Activated naive CD4-positive, alpha-beta T cell treated with anti-CD3 and anti-CD28 coated beads for 36 hours (primary cell): ENCODE data around the gene DQX1. TPM values are rescaled to one million over a fixed set of nuclear protein-coding genes. Genes with fewer than 3 reads are reported as not detected.
A peak's percentile ranks its signal among the peaks of the same experiment; 100 is the strongest.

Experiments used
- CTCF ChIA-PET: fragments of 350-600 bp; sonication (Branson Sonifier 250); formaldehyde crosslinking; loops from one replicate; lab custom pipeline; 2021; ENCODE audit warnings: antibody characterized with exemption; lab: Charles Lee
- DNase-seq: peaks from one replicate; pipeline ENCODE4 v3.0.0-alpha.2; 2020
- H3K27ac Mint-ChIP-seq: one replicate; pipeline ENCODE4 v1.8.0; 2021; ENCODE audit warnings: mild to moderate bottlenecking, mixed read lengths
- H3K27me3 Mint-ChIP-seq: one replicate; pipeline ENCODE4 v1.8.0; 2021; ENCODE audit warnings: low read depth, mixed read lengths
- H3K36me3 Mint-ChIP-seq: one replicate; pipeline ENCODE4 v1.8.0; 2021; ENCODE audit warnings: low read depth, mixed read lengths
- H3K4me1 Mint-ChIP-seq: one replicate; pipeline ENCODE4 v1.8.0; 2021; ENCODE audit warnings: low read depth, mixed read lengths
- H3K4me3 Mint-ChIP-seq: one replicate; pipeline ENCODE4 v1.8.0; 2021; ENCODE audit warnings: mild to moderate bottlenecking, moderate library complexity, mixed read lengths
- H3K9me3 Mint-ChIP-seq: one replicate; pipeline ENCODE4 v1.8.0; 2021; ENCODE audit warnings: mixed read lengths
- intact Hi-C: fragments of 100-400 bp; cut with micrococcal nuclease; formaldehyde crosslinking; loops from one replicate; pipeline ENCODE4 v1.15.1; 2023
- total RNA-seq, 2 experiments: library from RNA; stranded (reverse); gene quantifications; one replicate each; pipeline ENCODE4 v1.2.3, GENCODE V29; 2021

The DQX1 gene
- total RNA-seq, 2 experiments from 2014 or later: 0.10 to 0.45 TPM

- Mint-ChIP-seq H3K27me3 (peaks cover 61% of the 10 kb centered on the region), H3K27ac (no peak overlapping the region), H3K4me1 (peaks cover 18% of the 10 kb centered on the region), H3K9me3 (no peaks in the 10 kb centered on the region), H3K4me3 (peak overlapping the region; percentile 32), H3K36me3 (peaks cover 1% of the 10 kb centered on the region)
- CTCF ChIA-PET: no interaction called here
- intact Hi-C loops: no loop called here
- DNase-seq: peak; percentile 51
These were observed 12.2 kb downstream of the DQX1 start for GRCh38 chr2:74513605-74514367.

DNA sequence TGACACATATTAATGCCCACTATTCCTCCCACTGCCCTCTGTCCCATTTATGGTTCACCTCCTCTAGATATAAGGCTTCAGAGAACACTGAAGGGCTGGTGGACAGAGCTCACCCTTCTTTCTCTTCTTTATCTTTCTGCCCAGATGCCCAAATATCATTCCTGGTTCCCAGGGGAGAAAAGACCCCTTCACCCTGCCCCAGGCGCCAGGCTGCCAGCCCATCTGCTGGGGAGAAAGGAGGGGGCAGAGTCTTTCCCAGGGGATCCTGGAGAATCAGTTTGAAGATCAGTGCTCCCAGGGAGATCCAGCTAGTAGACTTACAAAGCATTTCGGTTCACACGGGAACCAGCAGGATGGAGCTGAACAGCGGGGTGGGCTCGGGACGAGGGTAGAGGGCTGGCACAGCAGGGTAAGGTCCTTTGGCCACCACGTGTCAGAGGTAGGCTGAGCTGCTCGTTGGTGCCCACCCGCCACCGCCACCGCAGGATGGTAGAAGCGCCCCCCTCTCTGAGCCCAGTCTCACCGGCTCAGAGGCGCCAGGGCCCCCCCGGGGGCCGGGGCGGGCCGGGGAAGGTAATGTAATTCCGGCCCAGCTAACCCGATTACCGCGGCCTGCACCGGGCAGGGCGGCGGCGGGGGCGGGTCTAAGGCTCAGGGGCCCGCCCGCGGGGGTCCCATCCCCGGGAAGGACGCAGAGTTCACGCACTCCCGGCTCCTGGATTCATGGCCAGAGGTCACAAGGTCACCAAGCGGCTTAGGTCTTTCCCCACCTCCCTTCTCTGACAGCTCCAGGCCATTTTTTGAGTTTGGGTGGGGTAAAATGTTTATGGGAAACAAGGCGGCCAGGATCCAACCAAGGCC is 13.1 kb downstream of the DQX1 start:
- H3K36me3 Mint-ChIP-seq: peaks cover 1% of the 10 kb centered on the region
- CTCF ChIA-PET: no interaction called here
- no peak overlapping the region for H3K4me3 Mint-ChIP-seq
- H3K4me1 Mint-ChIP-seq: peaks cover 25% of the 10 kb centered on the region
- H3K27me3 Mint-ChIP-seq: peaks cover 55% of the 10 kb centered on the region
- no peak overlapping the region for H3K27ac Mint-ChIP-seq
- intact Hi-C loops: no loop called here
- H3K9me3 Mint-ChIP-seq: no peaks in the 10 kb centered on the region
- DNase-seq: no peak

DNA sequence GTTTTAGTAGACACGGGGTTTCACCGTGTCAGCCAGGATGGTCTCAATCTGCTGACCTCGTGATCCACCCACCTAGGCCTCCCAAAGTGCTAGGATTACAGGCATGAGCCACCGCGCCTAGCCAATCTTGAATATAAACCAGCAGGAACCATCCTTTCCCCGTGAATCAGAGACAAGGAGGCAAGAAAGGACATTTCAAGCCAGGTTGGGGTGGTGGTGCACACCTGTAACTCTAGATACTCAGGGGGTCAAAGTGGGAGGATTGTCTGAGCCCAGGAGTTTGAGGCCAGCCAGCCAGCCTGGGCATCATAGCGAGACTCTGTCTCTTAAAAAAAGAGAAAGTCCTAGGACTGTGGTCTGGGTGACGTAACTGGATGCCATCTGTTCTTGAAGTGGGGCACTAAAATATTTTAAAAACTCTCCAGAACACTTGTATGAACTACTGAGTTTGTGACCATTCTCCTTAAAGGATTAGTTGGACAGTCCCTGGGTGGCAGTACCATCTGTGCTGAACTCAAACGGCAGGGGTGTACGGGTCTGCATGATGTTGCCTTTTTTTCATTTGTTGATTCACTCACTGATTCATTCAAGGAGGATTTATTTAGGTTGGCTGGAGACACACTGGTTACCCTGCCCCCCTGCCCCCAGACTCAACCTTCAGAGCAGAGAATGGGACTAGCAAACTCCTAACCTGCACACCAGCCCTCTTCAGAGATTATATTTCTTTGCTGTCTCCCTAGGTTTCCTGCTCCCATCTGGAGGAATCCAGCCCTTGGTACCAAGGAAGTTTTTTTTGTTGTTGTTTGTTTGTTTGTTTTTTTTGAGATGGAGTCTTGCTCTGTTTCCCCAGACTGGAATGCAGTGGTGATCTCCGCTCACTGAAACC is 14.7 kb downstream of the DQX1 start:
- CTCF ChIA-PET: interaction anchor here (1.3 to 2.2 kb wide), 3 partner anchors 18 to 29 kb away, joined by 6 to 9 read pairs (median 6); partner anchors contain the start of genes AUP1, CCDC142, HTRA2 and TTC31
- Mint-ChIP-seq H3K4me3 (no peak overlapping the region), H3K4me1 (peaks cover 26% of the 10 kb centered on the region), H3K9me3 (no peaks in the 10 kb centered on the region), H3K36me3 (peaks cover 7% of the 10 kb centered on the region), H3K27me3 (peaks cover 42% of the 10 kb centered on the region), H3K27ac (no peak overlapping the region)
- DNase-seq: no peak
- intact Hi-C loops: no loop called here

GRCh38 chr2:74510272-74510671 is 15.8 kb downstream of the DQX1 start:
- Mint-ChIP-seq H3K9me3 (no peaks in the 10 kb centered on the region), H3K27ac (no peak overlapping the region), H3K4me3 (no peak overlapping the region), H3K4me1 (peaks cover 23% of the 10 kb centered on the region), H3K36me3 (peaks cover 13% of the 10 kb centered on the region), H3K27me3 (peaks cover 35% of the 10 kb centered on the region)
- no peak for DNase-seq
- CTCF ChIA-PET: interaction anchor here (1.1 to 2.9 kb wide), 5 partner anchors 19 to 78 kb away, joined by 6 to 14 read pairs (median 7); partner anchors contain the start of genes AUP1, CCDC142, HTRA2 and TTC31
- intact Hi-C loops: no loop called here

DNA sequence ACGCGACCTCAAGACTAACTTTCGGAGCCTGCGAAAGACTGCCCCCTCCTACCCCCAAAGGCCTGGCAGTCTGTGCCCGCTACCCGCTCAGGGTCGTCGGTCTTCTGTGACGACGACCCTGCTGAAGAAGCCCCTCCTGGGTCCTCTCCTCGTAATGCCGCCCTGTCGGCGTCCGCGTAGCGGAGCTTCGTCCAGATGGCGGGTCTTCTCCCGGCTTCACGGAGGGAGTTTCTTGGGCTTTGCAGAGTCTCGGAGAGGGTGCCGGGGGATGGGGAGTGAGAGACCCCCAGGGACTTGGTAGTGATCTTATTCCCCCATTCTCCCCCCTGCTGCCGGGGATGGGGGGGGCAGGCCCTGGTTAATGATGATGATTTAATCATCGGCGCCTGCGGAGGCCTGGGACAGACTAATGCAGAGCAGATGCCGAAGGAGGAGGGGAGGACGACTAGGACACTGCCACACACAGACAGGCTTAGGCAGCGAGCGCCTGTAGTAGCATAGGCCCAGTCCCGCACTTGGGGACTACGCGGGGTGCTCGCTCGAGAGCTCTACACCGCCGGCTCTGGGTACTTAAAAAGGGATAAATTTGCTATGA is 18.0 kb downstream of the DQX1 start:
- no peaks in the 10 kb centered on the region for H3K9me3 Mint-ChIP-seq
- H3K27me3 Mint-ChIP-seq: peaks cover 40% of the 10 kb centered on the region
- peaks cover 36% of the 10 kb centered on the region for H3K4me1 Mint-ChIP-seq
- CTCF ChIA-PET: interaction anchor here (1.1 to 2.9 kb wide), 3 partner anchors 24 to 80 kb away, joined by 3 to 14 read pairs (median 3); partner anchors contain the start of genes CCDC142 and TTC31
- H3K27ac Mint-ChIP-seq: peak overlapping the region; percentile 98
- DNase-seq: peak; percentile 45
- peak overlapping the region; percentile 91 for H3K4me3 Mint-ChIP-seq
- H3K36me3 Mint-ChIP-seq: peaks cover 24% of the 10 kb centered on the region
- intact Hi-C loops: loop anchor here (1.0 to 10.0 kb wide), 9 partner anchors 8 to 447 kb away; partner anchors contain the start of genes AUP1, DOK1, HK2 and HTRA2

GRCh38 chr2:74507145-74507925 is 18.7 kb downstream of the DQX1 start, which contains the start of gene PCGF1:
Gene PCGF1 (minus strand): TSS chr2:74507695. CDS start chr2:74507668, 27 bp downstream.
- H3K36me3 Mint-ChIP-seq: peaks cover 24% of the 10 kb centered on the region
- intact Hi-C loops: loop anchor here (1.0 to 10.0 kb wide), 9 partner anchors 9 to 447 kb away; partner anchors contain the start of genes AUP1, DOK1, HK2 and HTRA2
- H3K4me3 Mint-ChIP-seq: peak within 1 kb of the TSS; percentile 91
- peaks cover 41% of the 10 kb centered on the region for H3K27me3 Mint-ChIP-seq
- H3K27ac Mint-ChIP-seq: peak within 1 kb of the TSS; percentile 98
- peaks cover 40% of the 10 kb centered on the region for H3K4me1 Mint-ChIP-seq
- DNase-seq: peak; percentile 99
- CTCF ChIA-PET: interaction anchor here (1.1 to 1.8 kb wide), 2 partner anchors 26 to 81 kb away, joined by 3 to 14 read pairs; no protein-coding TSS in a partner anchor
- no peaks in the 10 kb centered on the region for H3K9me3 Mint-ChIP-seq

- no peaks in the 10 kb centered on the region for H3K9me3 Mint-ChIP-seq
- no peak for DNase-seq
- intact Hi-C loops: loop anchor here (2.0 to 10.0 kb wide), 5 partner anchors 49 to 449 kb away; partner anchors contain the start of genes DOK1, HK2, POLE4 and SEMA4F
- peaks cover 45% of the 10 kb centered on the region for H3K27me3 Mint-ChIP-seq
- H3K4me3 Mint-ChIP-seq: no peak overlapping the region
- peaks cover 45% of the 10 kb centered on the region for H3K4me1 Mint-ChIP-seq
- peaks cover 24% of the 10 kb centered on the region for H3K36me3 Mint-ChIP-seq
- CTCF ChIA-PET: interaction anchor here (0.5 to 4.8 kb wide), 5 partner anchors 23 to 83 kb away, joined by 3 to 14 read pairs (median 10); partner anchors contain the start of genes CCDC142 and TTC31
- H3K27ac Mint-ChIP-seq: no peak overlapping the region
These were observed 20.4 kb downstream of the DQX1 start for GRCh38 chr2:74505448-74506246.

- no peak overlapping the region for H3K27ac Mint-ChIP-seq
- DNase-seq: no peak
- H3K36me3 Mint-ChIP-seq: peaks cover 24% of the 10 kb centered on the region
- CTCF ChIA-PET: interaction anchor here (1.0 to 4.8 kb wide), 3 partner anchors 22 to 83 kb away, joined by 3 to 14 read pairs (median 10); partner anchors contain the start of genes CCDC142 and TTC31
- no peaks in the 10 kb centered on the region for H3K9me3 Mint-ChIP-seq
- peaks cover 48% of the 10 kb centered on the region for H3K4me1 Mint-ChIP-seq
- H3K27me3 Mint-ChIP-seq: peaks cover 51% of the 10 kb centered on the region
- intact Hi-C loops: loop anchor here (10.0 kb wide), 1 partner anchor 450 kb away; the partner anchor contains the start of gene POLE4
- no peak overlapping the region for H3K4me3 Mint-ChIP-seq
These were observed 21.4 kb downstream of the DQX1 start for GRCh38 chr2:74504591-74504990.

- H3K27ac Mint-ChIP-seq: no peak overlapping the region
- intact Hi-C loops: loop anchor here (10.0 kb wide), 1 partner anchor 451 kb away; the partner anchor contains the start of gene POLE4
- DNase-seq: no peak
- H3K9me3 Mint-ChIP-seq: no peaks in the 10 kb centered on the region
- CTCF ChIA-PET: interaction anchor here (1.0 to 4.8 kb wide), 4 partner anchors 21 to 112 kb away, joined by 3 to 14 read pairs (median 8); partner anchors contain the start of genes CCDC142 and TTC31
- peaks cover 24% of the 10 kb centered on the region for H3K36me3 Mint-ChIP-seq
- H3K4me1 Mint-ChIP-seq: peaks cover 53% of the 10 kb centered on the region
- H3K27me3 Mint-ChIP-seq: peaks cover 57% of the 10 kb centered on the region
- peak overlapping the region; percentile 59 for H3K4me3 Mint-ChIP-seq
These were observed 22.2 kb downstream of the DQX1 start for GRCh38 chr2:74503506-74504475.
